IPS-NIHi11 (cell line): ENCODE data around the gene GGACT.
"Not testable (repeated sequence)": the region's sequence is repeated elsewhere in the genome, so short reads cannot be mapped to it uniquely, and the experiment has no call there.

Source experiments
- DNase-seq: peaks from one replicate; pipeline ENCODE4 v3.0.0; 2012; ENCODE audit warnings: mixed read lengths, low spot score

GGACT gene

DNA sequence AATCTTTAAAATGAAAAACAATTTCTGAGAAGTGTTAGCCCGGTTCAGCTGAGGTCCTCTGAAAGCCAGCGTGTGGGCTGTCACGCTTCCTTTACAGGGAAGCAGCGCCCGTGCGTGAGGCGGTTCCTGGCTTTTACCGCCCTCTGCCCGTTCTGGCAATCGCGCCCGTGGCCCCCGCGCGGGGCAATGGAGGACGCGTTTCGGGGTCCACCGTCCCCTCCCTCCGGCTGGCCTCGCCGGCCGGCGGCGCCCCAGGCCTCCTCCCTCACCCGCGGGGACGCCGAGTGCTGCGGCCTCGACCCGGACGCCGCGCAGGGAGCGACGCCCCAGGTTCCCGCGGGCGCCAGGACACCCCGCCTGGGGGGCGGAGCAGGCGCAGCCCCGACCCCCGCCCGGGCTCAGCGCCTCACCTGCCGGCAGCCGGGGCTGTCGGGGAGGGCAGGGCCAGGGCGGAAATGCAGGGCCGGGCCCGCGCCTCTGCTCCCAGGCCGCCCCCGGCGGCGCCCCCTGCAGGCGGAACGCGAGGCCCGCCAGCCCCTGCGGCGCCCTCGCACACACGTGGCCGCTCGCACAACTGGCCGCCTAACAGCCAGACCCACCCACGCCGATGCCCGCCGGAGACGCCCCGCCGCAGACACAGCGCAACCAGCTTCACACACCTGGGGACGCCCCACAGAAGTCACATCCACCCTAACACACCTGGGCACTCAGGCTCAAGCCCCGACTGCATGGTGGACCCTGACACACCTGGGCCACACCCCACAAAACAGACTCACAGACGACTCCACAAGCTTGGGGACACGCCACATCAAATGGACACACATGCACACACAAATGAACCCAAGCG lies at the start of gene GGACT:
Gene GGACT (minus strand): TSS at position 459 of the 847 bp plus-strand sequence. CDS start 56,198 bp downstream, outside the sequence.
- peak; percentile 98 for DNase-seq

- no peak for DNase-seq
Measured at GRCh38 chr13:100637796-100638195, 49.2 kb upstream of the GGACT start.

DNA sequence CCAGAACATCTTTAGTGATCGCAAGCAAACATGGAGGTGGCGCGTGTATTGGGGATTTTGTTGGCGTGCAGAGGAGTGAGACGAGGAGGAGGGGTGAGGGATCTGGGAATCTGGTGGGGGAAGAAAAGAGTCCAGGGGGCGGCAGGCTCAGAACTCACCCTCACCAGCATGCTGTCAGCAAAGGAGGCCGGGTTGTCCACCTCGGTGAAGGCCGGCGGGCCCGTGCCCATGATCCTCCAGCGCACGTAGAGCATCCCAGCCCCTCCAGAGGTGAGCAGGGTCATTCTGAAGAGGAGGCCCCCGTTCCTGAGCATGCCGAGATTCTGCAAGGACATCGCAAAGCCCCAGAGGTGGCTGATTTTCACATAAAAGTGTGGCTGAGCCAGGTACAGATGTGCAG lies 48.8 kb upstream of the GGACT start:
- DNase-seq = no peak

DNA sequence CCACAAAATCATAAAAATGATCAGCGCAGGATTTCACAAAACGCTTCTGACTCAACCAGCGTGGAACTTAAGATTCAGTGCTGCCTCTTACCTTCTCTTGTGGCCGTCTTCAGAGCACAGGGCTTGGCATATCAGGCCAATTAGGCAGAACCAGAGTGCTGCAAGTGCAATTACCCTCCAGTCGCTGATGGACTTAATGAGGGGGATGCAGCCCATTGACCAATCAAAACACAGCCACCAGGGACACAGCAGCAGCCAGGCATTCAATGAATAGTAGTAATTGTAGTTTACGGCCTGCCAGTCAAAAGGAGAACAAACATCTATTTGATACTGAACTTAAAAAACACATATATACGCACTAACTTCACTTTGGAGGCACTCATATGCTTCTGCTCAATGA lies 47.9 kb upstream of the GGACT start:
- no peak for DNase-seq

DNA sequence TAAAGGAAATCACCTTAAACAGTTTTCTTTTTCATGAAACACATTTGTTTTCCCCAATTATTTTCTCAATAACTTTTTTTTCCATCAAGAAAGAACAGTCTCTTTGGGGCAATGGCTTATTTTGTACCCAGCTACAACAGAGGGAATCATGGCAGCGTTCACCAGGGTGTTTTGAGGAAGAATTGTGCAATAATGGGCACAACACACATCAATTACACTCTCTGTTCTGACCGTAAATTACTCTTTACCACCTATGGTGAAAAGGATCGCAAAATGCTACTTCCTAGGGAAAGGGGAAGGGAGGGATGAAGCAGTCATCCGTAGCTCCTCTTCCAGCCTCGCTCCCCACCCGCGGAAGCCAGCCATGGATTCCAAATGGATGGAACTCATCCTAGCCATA lies 47.4 kb upstream of the GGACT start:
- no peak for DNase-seq

GRCh38 chr13:100634696-100635095 lies 46.1 kb upstream of the GGACT start:
- DNase-seq = no peak

- no peak for DNase-seq
Measured at GRCh38 chr13:100633461-100633860, 44.9 kb upstream of the GGACT start.

GRCh38 chr13:100630555-100630954 lies 42.0 kb upstream of the GGACT start:
- DNase-seq = peak; percentile 38

DNA sequence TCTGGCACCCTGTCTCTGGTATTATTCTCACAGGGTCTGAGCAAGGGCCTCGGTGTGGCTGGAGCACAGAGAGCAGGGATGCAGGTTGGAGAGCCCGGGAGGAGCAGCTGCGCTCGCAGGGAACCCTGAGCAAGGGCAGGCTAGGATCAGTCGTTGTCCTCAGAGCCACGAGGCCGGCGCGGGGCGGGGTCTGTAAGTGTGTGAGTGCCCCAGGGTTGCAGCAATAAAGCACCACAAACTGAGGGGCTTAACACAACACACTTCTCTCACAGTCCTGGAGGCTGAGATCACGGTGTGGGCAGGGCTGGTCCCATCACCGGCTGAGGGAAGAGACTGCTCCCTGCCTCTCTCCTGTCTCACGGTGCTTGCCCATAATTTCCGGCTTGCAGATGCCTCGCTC lies 38.5 kb upstream of the GGACT start:
- DNase-seq = no peak

GRCh38 chr13:100625447-100625846 lies 36.9 kb upstream of the GGACT start:
- DNase-seq = no peak

GRCh38 chr13:100620792-100621191 lies 32.2 kb upstream of the GGACT start:
- no peak for DNase-seq

DNA sequence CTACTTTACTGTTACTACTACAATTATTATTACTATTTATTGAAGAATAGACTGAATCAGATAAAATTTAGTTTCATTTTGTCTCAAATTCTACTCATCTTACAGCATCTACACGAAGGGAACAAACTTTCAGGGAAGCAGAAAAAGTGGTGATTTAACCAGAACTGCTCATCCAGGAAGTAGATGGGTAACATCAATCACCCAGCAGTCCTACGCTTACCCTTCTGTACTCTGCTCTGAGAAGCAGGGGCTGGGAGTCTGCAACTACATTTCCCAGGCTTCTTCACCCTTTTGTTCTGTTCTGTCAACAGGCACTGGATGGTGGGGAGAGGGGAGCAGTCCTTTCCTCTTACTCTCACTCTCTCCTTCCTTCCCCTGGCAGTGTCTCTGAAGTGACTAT lies 31.4 kb upstream of the GGACT start:
- no peak for DNase-seq

DNA sequence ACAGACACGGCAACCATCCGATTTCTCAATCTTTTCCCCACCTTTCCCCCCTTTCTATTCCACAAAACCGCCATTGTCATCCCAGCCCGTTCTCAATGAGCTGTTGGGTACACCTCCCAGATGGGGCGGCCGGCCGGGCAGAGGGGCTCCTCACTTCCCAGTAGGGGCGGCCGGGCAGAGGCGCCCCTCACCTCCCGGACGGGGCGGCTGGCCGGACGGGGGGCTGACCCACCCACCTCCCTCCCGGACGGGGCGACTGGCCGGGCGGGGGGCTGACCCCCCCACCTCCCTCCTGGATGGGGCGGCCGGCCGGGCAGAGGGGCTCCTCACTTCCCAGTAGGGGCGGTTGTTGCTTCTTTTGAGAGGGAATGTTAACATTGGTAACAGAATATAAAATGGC lies 30.3 kb upstream of the GGACT start:
- not testable (repeated sequence) for DNase-seq

DNA sequence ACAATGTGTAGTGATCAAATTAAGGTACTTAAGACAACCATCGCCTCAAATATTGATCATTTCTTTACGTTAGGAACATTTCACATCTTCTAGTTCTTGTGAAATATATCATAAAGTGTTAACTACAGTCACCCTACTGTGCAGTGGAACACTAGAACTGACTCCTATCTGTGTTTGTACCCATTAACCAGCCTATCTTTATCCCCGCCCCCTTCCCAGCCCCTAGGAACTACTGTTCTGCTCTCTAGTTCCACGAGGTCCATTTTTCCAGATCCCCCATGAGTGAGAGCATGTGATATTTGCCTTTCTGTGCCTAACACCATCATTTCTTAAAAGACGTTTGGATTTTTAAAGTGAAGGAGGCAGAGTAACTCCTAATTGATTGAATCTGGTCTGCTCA lies 24.4 kb upstream of the GGACT start:
- no peak for DNase-seq

DNA sequence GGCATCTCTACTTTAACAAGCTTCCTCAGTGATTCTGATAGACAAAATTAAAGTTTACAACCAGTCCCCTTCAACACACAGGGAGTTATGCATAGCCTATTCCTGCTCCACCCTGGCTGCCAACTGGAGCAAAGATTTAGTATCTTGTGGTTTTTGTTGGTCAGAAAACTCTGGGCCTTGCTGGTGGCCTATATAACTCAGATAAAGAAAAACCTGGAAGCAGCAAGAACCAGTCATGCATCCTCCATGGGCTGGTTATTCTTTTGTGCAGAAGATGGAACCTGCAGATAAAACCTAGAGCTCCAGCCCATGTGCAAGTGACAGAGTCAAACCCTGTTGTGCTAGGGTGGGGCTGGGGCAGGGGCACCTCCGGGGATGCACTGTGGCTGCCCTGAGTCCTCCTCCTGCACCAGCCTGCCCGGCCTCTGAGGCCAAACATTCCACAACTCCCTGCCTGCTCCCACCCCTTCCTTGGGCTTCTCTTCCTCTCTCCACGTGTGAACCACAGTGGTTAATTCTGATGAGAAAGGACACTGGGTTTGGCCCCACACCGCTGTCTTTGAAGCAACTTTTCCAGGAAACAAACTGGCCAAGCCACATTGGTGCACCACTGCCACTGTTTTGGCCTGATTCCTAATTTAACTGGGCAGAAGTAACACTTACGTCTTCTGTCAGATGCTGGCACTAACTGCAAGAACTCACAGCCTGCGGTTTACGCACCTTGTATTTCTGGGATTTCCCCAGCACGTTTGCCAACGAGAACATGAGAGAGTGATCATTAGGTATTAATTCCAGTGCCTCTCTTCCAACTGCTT lies 23.3 kb upstream of the GGACT start:
- DNase-seq = no peak

DNA sequence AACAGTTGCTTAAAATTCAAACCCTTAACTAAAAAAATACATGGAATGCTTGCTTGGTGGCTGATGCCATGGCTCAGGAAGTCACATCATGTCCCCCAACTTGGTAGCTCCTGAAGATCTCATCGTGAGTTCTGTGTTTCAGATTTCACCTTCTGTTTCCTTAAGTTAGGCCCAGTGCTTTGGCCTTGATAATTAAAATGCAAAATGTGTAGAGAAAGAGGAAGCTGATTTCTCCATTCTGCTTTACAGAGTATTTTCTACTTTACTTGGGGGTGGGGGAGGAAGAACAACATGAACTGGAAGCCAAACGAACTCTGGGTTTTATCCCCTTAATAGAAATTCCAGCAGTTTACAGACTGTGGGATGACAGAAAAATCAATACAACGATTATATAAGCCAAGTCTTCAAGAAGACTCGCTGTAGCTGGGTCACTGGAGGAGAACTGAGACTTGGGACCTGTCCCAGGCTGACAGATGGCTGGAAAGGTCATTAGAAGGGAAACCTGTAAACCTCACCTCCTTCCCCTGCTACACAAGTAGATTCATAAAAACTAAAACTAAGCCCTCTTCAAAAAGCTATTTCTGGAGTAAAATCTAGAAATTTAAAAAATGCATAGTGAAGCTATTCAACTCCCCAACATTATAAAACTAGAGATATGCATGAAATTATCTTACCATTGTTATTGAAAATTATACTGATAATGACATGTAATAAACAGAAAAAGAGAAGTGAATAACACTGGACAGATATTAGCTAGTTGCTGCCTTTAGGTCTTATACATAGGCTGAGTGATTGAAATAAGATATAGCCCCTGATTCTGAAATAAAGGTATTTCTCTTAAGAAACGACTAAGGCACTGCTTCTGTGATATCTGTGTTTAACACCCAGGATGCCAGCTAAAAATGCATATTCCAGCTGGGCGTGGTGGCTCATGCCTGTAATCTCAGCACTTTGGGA lies 22.1 kb upstream of the GGACT start:
- DNase-seq = no peak

DNA sequence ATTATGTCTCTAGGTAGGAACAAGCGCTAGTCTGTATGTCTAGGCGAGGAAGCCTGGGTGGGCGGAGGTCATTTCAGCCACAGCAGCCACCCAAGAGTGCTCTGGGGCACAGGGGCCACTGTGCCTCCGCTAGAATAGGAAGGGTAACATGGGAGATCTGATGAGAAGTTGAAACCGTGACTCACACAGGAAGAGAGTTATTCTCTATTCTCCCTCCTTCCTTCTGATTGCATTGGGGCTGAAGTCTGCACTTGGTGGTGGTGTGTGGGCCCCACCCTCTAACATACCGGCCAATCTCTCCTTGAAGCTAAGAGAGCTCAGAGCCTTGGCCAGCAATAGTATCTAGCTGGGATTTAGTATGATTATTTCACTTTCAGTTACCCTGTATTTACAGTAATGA lies 20.3 kb upstream of the GGACT start:
- DNase-seq = no peak

DNA sequence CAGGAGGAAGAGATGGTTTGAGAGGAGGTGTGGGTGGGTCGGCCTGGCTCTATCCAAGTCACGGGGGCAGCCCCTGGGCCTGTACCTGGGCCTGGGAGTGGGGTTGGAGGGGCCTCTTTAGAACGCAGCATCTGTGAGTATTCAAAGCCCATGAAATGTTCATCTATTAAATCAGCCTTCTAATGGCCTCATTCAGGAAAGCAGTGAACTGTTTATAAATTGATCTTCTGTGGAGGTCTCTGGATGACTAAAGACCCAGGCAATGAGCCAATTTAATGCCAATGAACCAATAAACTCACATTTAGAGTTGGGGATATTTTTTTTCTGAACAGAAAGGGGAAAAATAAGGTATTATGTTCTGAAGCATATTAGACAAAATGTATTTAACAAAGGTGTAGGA lies 19.9 kb upstream of the GGACT start:
- no peak for DNase-seq

DNA sequence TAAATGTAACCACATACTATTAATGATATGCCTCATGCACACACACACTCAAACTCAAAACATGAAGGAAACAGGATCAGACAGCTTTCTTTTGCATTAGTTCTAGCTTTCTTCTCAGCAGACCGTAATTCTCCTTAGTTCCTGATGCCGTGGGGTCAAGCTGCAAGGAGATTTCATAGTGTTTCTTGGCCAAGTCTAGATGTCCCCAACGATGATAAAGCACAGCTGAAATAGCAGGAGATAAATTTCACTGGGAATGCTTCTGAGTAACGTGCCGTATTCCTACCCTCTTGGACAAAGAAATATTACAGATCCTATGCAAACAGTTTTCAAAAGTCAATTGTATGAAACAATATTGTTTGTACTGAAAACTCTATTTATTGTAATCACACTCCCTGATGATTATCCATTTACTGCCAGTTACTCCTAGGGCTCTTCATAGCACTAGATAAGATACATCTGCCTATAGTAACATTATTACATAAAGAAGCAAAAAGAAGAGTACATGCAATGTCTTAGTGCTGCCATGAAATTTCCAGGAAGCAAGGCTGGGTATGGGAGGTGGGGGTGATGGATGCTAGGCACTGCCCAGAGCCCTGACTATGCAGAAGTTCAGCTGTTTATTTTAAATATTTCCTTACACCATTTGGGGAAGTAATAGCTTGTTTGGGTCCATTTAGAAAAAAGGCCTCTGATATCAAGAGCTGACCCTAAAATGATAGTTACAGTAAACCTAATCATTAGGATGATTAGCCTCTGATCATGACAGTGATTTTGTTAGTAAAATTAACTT lies 16.5 kb upstream of the GGACT start:
- DNase-seq = no peak

GRCh38 chr13:100602493-100603111 lies 14.0 kb upstream of the GGACT start:
- no peak for DNase-seq

DNA sequence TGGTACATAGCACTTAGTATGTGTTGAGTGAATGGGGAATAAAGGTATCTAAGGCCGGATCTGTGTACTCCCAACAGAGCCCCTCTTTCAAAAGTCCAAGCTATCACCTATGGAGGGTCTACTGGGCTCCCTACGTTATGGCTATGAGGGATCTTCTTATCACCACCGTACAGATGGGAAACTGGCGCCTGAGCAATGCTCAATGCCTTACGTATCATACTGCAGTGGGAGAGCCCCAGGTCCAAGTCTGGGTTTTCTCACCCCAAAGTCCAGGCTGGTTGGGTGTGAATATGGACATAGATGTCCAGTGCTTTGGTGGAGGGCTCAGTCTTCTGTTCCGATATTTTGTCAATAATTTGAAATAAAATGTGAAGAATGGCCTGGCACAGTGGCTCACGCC lies 13.1 kb upstream of the GGACT start:
- DNase-seq = no peak
